GM12874 (cell line): ENCODE data around the gene MYLK.

Source experiments
- CTCF ChIP-seq: IDR thresholded peaks from 2 replicates; pipeline ENCODE4 v1.5.1; 2011; ENCODE audit warnings: low read depth, mild to moderate bottlenecking, control low read depth, low read length, moderate library complexity; ENCODE audit not compliant: insufficient read depth

MYLK gene

GRCh38 chr3:123595396-123596180, 288.5 kb downstream of the MYLK start:
- no peak for TF ChIP-seq CTCF

GRCh38 chr3:123593381-123593780, 290.8 kb downstream of the MYLK start:
- no peak for TF ChIP-seq CTCF

GRCh38 chr3:123590685-123591450, 293.3 kb downstream of the MYLK start:
- no peak for TF ChIP-seq CTCF

- no peak for TF ChIP-seq CTCF
These were observed 296.7 kb downstream of the MYLK start for GRCh38 chr3:123587401-123587800.

GRCh38 chr3:123586968-123587367, 297.2 kb downstream of the MYLK start:
- no peak for TF ChIP-seq CTCF

GRCh38 chr3:123586131-123586530, 298.0 kb downstream of the MYLK start:
- no peak for TF ChIP-seq CTCF
